ENCODE results near the gene SBF2. TPM values are rescaled to one million over a fixed set of nuclear protein-coding genes. Genes with fewer than 3 reads are reported as not detected.
"Not testable (repeated sequence)": the region's sequence is repeated elsewhere in the genome, so short reads cannot be mapped to it uniquely, and the experiment has no call there.

The SBF2 gene
- total RNA-seq, 2 donors from 2014 or later = 30.5 to 47.0 TPM

- H3K36me3 ChIP-seq = no peaks in the 10 kb centered on the region
- intact Hi-C loops (cut with DNase I) = no loop called here
- H3K9ac ChIP-seq (ENCODE audit: low read depth in 2 of 2, low read length in 2 of 2) = no peak overlapping the region
- H3K4me3 ChIP-seq = no peak overlapping the region
- H3K27me3 ChIP-seq = no peaks in the 10 kb centered on the region
- no peak for TF ChIP-seq CTCF (IDR thresholded peaks at IDR 0.05)
- no peaks in the 10 kb centered on the region for H3K9me3 ChIP-seq
- H3K27ac ChIP-seq = no peak overlapping the region
- no peak for DNase-seq
- H3K4me1 ChIP-seq = no peaks in the 10 kb centered on the region
Observed at GRCh38 chr11:10092426-10092825, 201.6 kb downstream of the SBF2 start.

- Histone ChIP-seq H3K27me3 (no peaks in the 10 kb centered on the region), H3K4me3 (no peak overlapping the region), H3K36me3 (no peaks in the 10 kb centered on the region), H3K27ac (no peak overlapping the region), H3K4me1 (no peaks in the 10 kb centered on the region), H3K9me3 (no peaks in the 10 kb centered on the region), H3K9ac (ENCODE audit: low read depth in 2 of 2, low read length in 2 of 2) (no peak overlapping the region)
- TF ChIP-seq CTCF (IDR thresholded peaks at IDR 0.05) = no peak
- no peak for DNase-seq
- intact Hi-C loops (cut with DNase I) = no loop called here
Observed at GRCh38 chr11:10091314-10092045, 202.5 kb downstream of the SBF2 start.

- H3K4me1 ChIP-seq; H3K27ac ChIP-seq; H3K36me3 ChIP-seq; H3K27me3 ChIP-seq; H3K9me3 ChIP-seq; H3K4me3 ChIP-seq; DNase-seq; intact Hi-C loops (cut with DNase I); H3K9ac ChIP-seq (ENCODE audit: low read depth in 2 of 2, low read length in 2 of 2): not testable (repeated sequence)
Observed at GRCh38 chr11:10087923-10088225, 206.1 kb downstream of the SBF2 start.

- DNase-seq = no peak
- intact Hi-C loops (cut with DNase I) = no loop called here
- Histone ChIP-seq H3K27me3 (no peaks in the 10 kb centered on the region), H3K4me1 (no peaks in the 10 kb centered on the region), H3K9me3 (no peaks in the 10 kb centered on the region), H3K27ac (no peak overlapping the region), H3K4me3 (no peak overlapping the region), H3K9ac (ENCODE audit: low read depth in 2 of 2, low read length in 2 of 2) (no peak overlapping the region), H3K36me3 (no peaks in the 10 kb centered on the region)
- no peak for TF ChIP-seq CTCF (IDR thresholded peaks at IDR 0.05)
Observed at GRCh38 chr11:10087186-10087922, 206.7 kb downstream of the SBF2 start.

- Histone ChIP-seq H3K4me1 (no peaks in the 10 kb centered on the region), H3K4me3 (no peak overlapping the region), H3K36me3 (no peaks in the 10 kb centered on the region), H3K9ac (ENCODE audit: low read depth in 2 of 2, low read length in 2 of 2) (no peak overlapping the region), H3K27ac (no peak overlapping the region), H3K9me3 (no peaks in the 10 kb centered on the region), H3K27me3 (no peaks in the 10 kb centered on the region)
- intact Hi-C loops (cut with DNase I) = no loop called here
- TF ChIP-seq CTCF (IDR thresholded peaks at IDR 0.05) = no peak
- no peak for DNase-seq
Observed at GRCh38 chr11:10080138-10080537, 213.9 kb downstream of the SBF2 start.

Data from colonic mucosa (tissue), 4 donors.